HepG2 (cell line): ENCODE results near the gene DNAJB2. TPM values are rescaled to one million over a fixed set of nuclear protein-coding genes. Genes with fewer than 3 reads are reported as not detected.
A peak's percentile ranks its signal among the peaks of the same experiment; 100 is the strongest.

Experiments used
- CENPT ChIP-seq: sonication (generic); formaldehyde crosslinking; IDR thresholded peaks from 2 replicates; pipeline ENCODE4 v1.8.0; 2022; ENCODE audit warnings: low read depth, mild to moderate bottlenecking, moderate library complexity, missing genetic modification reagents
- EEA1 ChIP-seq: sonication (generic); formaldehyde crosslinking; IDR thresholded peaks from 2 replicates; pipeline ENCODE4 v1.5.1; 2020; ENCODE audit warnings: mild to moderate bottlenecking, missing genetic modification reagents, borderline replicate concordance
- GZF1 ChIP-seq: sonication (generic); formaldehyde crosslinking; IDR thresholded peaks from 2 replicates; pipeline ENCODE4 v1.5.1; 2020; ENCODE audit warnings: mild to moderate bottlenecking, missing genetic modification reagents
- HHEX ChIP-seq: IDR thresholded peaks from 2 replicates; pipeline ENCODE4 v1.6.1; 2016; ENCODE audit warnings: control low read depth
- HNRNPL ChIP-seq: fragments of 200-400 bp; formaldehyde crosslinking; IDR thresholded peaks from 2 replicates; pipeline ENCODE4 v1.6.1; 2017; ENCODE audit warnings: mild to moderate bottlenecking, low read depth, low read length
- HNRNPUL1 ChIP-seq: fragments of 200-400 bp; formaldehyde crosslinking; IDR thresholded peaks from 2 replicates; pipeline ENCODE4 v1.6.1; 2017; ENCODE audit warnings: low read depth, mild to moderate bottlenecking, low read length, moderate library complexity
- MAFK ChIP-seq, 2 experiments: IDR thresholded peaks in 1 of 2; conservative IDR thresholded peaks in 1 of 2; 2 replicates each; pipeline ENCODE4 v1.6.1; 2011; ENCODE audit warnings: improper control_type of control experiment in 2 of 2, low read length in 2 of 2
- MIER2 ChIP-seq: IDR thresholded peaks from 2 replicates; pipeline ENCODE4 v1.6.1; 2016; ENCODE audit warnings: missing biosample characterization, missing genetic modification reagents
- MYNN ChIP-seq: sonication (generic); formaldehyde crosslinking; IDR thresholded peaks from 2 replicates; pipeline ENCODE4 v1.4.0; 2020; ENCODE audit warnings: mild to moderate bottlenecking, low read depth, missing genetic modification reagents
- POGZ ChIP-seq: sonication (generic); formaldehyde crosslinking; IDR thresholded peaks from 2 replicates; pipeline ENCODE4 v1.4.0; 2020; ENCODE audit warnings: mild to moderate bottlenecking, missing genetic modification reagents
- REPIN1 ChIP-seq: sonication (generic); formaldehyde crosslinking; IDR thresholded peaks from 2 replicates; pipeline ENCODE4 v1.8.0; 2022; ENCODE audit warnings: missing genetic modification reagents, low read depth, mild to moderate bottlenecking, borderline replicate concordance
- SOX6 ChIP-seq, 2 experiments: fragments of 450-650 bp in 1 of 2; sonication (generic) in 1 of 2; formaldehyde crosslinking in 1 of 2; IDR thresholded peaks; 2 replicates each; pipeline versions ENCODE4 v1.4.0 to v1.6.1; 2017 to 2020; ENCODE audit warnings: antibody characterized with exemption in 1 of 2, mild to moderate bottlenecking in 1 of 2, missing genetic modification reagents in 1 of 2
- TGIF2 ChIP-seq: IDR thresholded peaks from 2 replicates; pipeline ENCODE4 v1.6.1; 2016; ENCODE audit warnings: control low read depth, missing compliant biosample characterization
- ZNF614 ChIP-seq: IDR thresholded peaks from 2 replicates; pipeline ENCODE4 v1.6.1; 2018; ENCODE audit warnings: missing biosample characterization, missing genetic modification reagents, inconsistent platforms, borderline replicate concordance
- ZNF878 ChIP-seq: sonication (generic); formaldehyde crosslinking; IDR thresholded peaks from 2 replicates; pipeline ENCODE4 v1.8.1; 2023; ENCODE audit warnings: mild to moderate bottlenecking, missing genetic modification reagents, moderate library complexity
- polyA plus RNA-seq, 8 experiments: library from polyadenylated mRNA; depleted of rRNA in 3 of 8; stranded (reverse) in 7 of 8; unstranded in 1 of 8; fragments of >200 nt; fragmentation: Illumina TruSeq in 4 of 8; extraction: Trizol in 4 of 8; gene quantifications; 2 replicates each; pipeline versions ENCODE4 v1.2.1 to v1.2.3, GENCODE V29; 2011 to 2016; ENCODE audit warnings: low read depth in 4 of 8, missing spikeins in 1 of 8, mixed read lengths in 1 of 8; ENCODE audit not compliant: insufficient read depth in 1 of 8
- total RNA-seq, 5 experiments: library from RNA; depleted of rRNA; stranded (reverse); fragments of >200 nt; fragmentation: Illumina TruSeq; extraction: Trizol; gene quantifications; 2 replicates each; pipeline ENCODE4 v1.2.3, GENCODE V29; 2016; ENCODE audit warnings: low read depth in 1 of 5
- TF ChIP-seq, protein P1 (sequence below): sonication (generic); formaldehyde crosslinking; IDR thresholded peaks from 2 replicates; pipeline ENCODE4 v1.8.0; 2022; ENCODE audit warnings: missing genetic modification reagents, low read depth, mild to moderate bottlenecking, borderline replicate concordance
- TF ChIP-seq, protein P2 (sequence below): sonication (generic); formaldehyde crosslinking; IDR thresholded peaks from 2 replicates; pipeline ENCODE4 v1.4.0; 2020; ENCODE audit warnings: missing genetic modification reagents
- TF ChIP-seq, protein P3 (sequence below): sonication (generic); formaldehyde crosslinking; IDR thresholded peaks from 2 replicates; pipeline ENCODE4 v1.4.0; 2020; ENCODE audit warnings: mild to moderate bottlenecking, missing genetic modification reagents

The DNAJB2 gene
- total and polyA plus RNA-seq, 2 of the 13 experiments (the other 11 are each of a cell fraction or from before 2014, with no cell fraction given) = 21.3 to 31.1 TPM

DNA sequence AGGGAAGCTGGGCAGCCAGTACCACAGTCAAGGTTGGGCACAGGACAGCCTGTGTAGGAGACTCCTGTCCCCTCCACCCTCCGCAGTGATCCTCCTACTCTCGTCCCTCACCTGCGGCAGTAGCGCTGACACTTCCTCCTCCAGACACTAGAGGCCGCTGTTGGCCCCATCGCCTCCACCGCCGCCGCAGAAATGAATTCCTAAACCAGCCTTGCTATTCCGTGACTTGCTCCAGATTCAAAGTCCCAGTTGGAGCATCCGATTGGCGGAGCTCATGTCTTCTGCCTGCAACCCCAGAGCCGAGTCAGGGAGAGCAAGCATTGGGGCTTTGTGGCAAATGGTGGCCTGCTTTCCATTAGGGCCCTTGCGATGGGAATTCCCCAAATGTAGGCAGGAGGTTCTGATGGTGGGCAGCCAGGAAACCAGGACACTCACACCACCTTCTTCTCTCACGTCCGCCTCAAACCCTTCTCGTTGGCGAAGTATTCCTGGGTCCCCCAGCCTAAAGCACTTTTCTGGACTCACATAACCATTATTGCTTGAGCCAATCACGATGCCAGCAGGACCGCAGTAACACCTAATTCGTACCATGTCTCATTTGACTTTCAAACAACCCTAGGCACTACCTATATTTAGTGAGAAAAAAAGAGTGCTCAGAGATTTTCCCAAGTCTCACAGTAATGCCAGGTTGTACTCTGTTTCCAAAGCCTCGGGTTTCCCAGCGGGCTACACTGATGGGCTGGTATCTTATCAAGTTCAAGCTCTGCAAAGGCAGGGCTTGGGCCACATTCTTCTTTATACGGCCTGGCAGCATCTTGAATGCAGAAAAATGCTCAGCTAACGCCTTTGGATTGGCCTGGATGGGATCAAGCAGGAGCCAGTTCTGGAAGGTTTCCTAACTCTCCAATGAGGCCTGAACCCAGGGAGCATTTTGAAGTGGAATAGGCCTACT lies 1.2 kb upstream of the DNAJB2 start (continued):
- TF ChIP-seq EEA1 (CRISPR knock-in tag) (no peak), REPIN1 (CRISPR knock-in tag) (peak; percentile 29; the same call in 1 of the 2 replicates), HNRNPL (no peak), TGIF2 (peak; percentile 34; the same call in 1 of the 2 replicates), SOX6 (IDR thresholded peaks at IDR 0.05) (no peak), SOX6 (CRISPR knock-in tag; IDR thresholded peaks at IDR 0.05) (peak; percentile 50), POGZ (CRISPR knock-in tag) (peak; percentile 68), MIER2 (peak; percentile 83), ZNF878 (CRISPR knock-in tag) (no peak), GZF1 (CRISPR knock-in tag) (no peak), MYNN (no peak), CENPT (CRISPR knock-in tag) (no peak), ZNF614 (peak; percentile 48; the same call in 1 of the 2 replicates), MAFK (conservative IDR thresholded peaks at IDR 0.05 in 1 of 2, IDR thresholded peaks at IDR 0.05 in 1 of 2; ENCODE audit: low read length in 2 of 2) (no peak), HNRNPUL1 (no peak), HHEX (CRISPR knock-in tag) (no peak)
- TF ChIP-seq, protein P1, sequence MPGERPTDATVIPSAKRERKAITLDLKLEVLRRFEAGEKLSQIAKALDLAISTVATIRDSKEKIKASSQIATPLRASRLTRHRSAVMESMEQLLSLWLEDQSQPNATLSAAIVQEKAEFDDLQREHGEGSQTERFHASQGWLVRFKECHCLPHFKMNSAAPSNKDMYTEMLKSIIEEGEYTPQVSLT (CRISPR knock-in tag) = no peak
- TF ChIP-seq, protein P2, sequence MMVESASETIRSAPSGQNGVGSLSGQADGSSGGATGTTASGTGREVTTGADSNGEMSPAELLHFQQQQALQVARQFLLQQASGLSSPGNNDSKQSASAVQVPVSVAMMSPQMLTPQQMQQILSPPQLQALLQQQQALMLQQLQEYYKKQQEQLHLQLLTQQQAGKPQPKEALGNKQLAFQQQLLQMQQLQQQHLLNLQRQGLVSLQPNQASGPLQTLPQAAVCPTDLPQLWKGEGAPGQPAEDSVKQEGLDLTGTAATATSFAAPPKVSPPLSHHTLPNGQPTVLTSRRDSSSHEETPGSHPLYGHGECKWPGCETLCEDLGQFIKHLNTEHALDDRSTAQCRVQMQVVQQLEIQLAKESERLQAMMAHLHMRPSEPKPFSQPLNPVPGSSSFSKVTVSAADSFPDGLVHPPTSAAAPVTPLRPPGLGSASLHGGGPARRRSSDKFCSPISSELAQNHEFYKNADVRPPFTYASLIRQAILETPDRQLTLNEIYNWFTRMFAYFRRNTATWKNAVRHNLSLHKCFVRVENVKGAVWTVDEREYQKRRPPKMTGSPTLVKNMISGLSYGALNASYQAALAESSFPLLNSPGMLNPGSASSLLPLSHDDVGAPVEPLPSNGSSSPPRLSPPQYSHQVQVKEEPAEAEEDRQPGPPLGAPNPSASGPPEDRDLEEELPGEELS = no peak
- TF ChIP-seq, protein P3, sequence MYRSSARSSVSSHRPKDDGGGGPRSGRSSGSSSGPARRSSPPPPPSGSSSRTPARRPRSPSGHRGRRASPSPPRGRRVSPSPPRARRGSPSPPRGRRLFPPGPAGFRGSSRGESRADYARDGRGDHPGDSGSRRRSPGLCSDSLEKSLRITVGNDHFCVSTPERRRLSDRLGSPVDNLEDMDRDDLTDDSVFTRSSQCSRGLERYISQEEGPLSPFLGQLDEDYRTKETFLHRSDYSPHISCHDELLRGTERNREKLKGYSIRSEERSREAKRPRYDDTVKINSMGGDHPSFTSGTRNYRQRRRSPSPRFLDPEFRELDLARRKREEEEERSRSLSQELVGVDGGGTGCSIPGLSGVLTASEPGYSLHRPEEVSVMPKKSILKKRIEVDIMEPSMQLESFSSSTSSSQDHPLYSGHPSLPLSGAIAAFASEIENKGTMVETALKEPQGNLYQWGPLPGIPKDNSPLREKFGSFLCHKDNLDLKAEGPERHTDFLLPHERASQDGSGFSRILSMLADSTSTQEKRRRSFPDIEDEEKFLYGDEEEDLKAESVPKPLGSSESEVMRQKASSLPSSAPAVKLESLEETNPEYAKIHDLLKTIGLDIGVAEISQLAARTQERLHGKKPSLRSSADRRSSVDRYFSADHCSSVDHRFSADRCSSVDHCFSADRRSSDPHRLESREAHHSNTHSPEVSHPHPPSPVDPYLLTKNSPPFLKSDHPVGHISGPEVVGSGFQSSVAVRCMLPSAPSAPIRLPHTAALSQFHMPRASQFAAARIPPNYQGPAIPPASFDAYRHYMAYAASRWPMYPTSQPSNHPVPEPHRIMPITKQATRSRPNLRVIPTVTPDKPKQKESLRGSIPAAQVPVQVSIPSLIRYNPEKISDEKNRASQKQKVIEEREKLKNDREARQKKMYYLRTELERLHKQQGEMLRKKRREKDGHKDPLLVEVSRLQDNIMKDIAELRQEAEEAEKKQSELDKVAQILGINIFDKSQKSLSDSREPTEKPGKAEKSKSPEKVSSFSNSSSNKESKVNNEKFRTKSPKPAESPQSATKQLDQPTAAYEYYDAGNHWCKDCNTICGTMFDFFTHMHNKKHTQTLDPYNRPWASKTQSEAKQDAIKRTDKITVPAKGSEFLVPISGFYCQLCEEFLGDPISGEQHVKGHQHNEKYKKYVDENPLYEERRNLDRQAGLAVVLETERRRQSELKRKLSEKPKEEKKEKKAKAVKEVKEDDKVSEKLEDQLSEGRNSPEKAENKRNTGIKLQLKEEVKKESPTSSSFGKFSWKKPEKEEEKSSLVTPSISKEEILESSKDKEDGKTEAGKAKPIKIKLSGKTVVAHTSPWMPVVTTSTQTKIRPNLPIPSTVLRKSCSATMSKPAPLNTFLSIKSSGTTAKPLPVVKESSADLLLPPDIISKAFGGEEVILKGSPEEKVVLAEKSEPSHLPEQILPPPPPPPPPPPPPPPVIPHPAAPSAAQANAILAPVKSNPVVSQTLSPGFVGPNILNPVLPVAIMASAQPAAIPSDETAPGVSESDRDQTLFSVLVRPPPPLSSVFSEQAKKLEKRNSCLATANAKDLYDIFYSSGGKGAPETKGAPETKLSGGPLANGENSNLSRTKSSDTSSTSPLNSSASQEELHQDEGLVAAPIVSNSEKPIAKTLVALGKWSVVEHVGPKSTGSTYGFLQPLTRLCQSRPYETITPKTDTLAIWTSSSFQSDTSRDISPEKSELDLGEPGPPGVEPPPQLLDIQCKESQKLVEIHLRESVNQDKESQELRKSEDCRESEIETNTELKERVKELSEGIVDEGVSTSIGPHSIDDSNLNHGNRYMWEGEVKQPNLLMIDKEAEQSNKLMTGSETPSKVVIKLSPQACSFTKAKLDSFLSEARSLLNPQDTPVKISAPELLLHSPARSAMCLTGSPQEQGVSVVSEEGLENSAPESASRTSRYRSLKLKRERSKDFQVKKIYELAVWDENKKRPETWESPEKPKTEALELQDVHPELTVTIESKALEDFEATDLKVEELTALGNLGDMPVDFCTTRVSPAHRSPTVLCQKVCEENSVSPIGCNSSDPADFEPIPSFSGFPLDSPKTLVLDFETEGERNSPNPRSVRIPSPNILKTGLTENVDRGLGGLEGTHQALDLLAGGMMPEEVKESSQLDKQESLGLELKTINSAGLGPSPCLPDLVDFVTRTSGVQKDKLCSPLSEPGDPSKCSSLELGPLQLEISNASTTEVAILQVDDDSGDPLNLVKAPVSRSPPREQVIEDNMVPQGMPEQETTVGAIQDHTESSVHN (CRISPR knock-in tag) = 0 out of 2 replicates have a peak, but pooled peaks have one; percentile 46
